Measurements from ENCODE around the gene PDE4D.

Gene PDE4D

GRCh38 chr5:59655693-59656309, 237.7 kb downstream of the PDE4D start:
- H3K4me1 ChIP-seq = peaks cover 0 to 23% (median 10%) of the 10 kb centered on the region in 4 donors
- no peak overlapping the region for H3K4me3 ChIP-seq
- intact Hi-C loops (cut with DNase I; ENCODE audit: low total_unique reads) = no loop called here
- no peak for DNase-seq
- TF ChIP-seq CTCF (IDR thresholded peaks at IDR 0.05) = no peak
- H3K27ac ChIP-seq = no peak overlapping the region
- no peaks in the 10 kb centered on the region for H3K9me3 ChIP-seq
- H3K36me3 ChIP-seq = no peaks in the 10 kb centered on the region
- no peaks in the 10 kb centered on the region for H3K27me3 ChIP-seq

- no peaks in the 10 kb centered on the region for H3K27me3 ChIP-seq
- H3K27ac ChIP-seq = no peak overlapping the region
- no peaks in the 10 kb centered on the region for H3K9me3 ChIP-seq
- intact Hi-C loops (cut with DNase I; ENCODE audit: low total_unique reads) = no loop called here
- H3K36me3 ChIP-seq = no peaks in the 10 kb centered on the region
- H3K4me3 ChIP-seq = no peak overlapping the region
- DNase-seq = no peak
- peaks cover 0 to 12% (median 2%) of the 10 kb centered on the region in 4 donors for H3K4me1 ChIP-seq
- no peak for TF ChIP-seq CTCF (IDR thresholded peaks at IDR 0.05)
Observed at GRCh38 chr5:59654691-59655090, 238.8 kb downstream of the PDE4D start.

- H3K9me3 ChIP-seq = no peaks in the 10 kb centered on the region
Observed at GRCh38 chr5:59652449-59652848, 241.1 kb downstream of the PDE4D start.

GRCh38 chr5:59648949-59649921, 244.3 kb downstream of the PDE4D start:
- no peaks in the 10 kb centered on the region for H3K36me3 ChIP-seq
- peak overlapping the region; percentile 16 to 40 for H3K27ac ChIP-seq
- no peaks in the 10 kb centered on the region for H3K9me3 ChIP-seq
- H3K27me3 ChIP-seq = no peaks in the 10 kb centered on the region
- no peak for DNase-seq
- H3K4me3 ChIP-seq = no peak overlapping the region
- intact Hi-C loops (cut with DNase I; ENCODE audit: low total_unique reads) = no loop called here
- H3K4me1 ChIP-seq = peaks cover 0 to 18% (median 9%) of the 10 kb centered on the region in 4 donors
- TF ChIP-seq CTCF (IDR thresholded peaks at IDR 0.05) = no peak

More at GRCh38 chr5:59652449-59652848, 241.1 kb downstream of the PDE4D start:
- peaks cover 0 to 25% (median 11%) of the 10 kb centered on the region in 4 donors for H3K4me1 ChIP-seq
- DNase-seq = no peak
- H3K4me3 ChIP-seq = no peak overlapping the region
- H3K27ac ChIP-seq = no peak overlapping the region
- no peak for TF ChIP-seq CTCF (IDR thresholded peaks at IDR 0.05)
- H3K27me3 ChIP-seq = no peaks in the 10 kb centered on the region
- H3K36me3 ChIP-seq = no peaks in the 10 kb centered on the region
- intact Hi-C loops (cut with DNase I; ENCODE audit: low total_unique reads) = no loop called here

GRCh38 chr5:59648038-59648831, 245.3 kb downstream of the PDE4D start:
- Histone ChIP-seq H3K9me3 (no peaks in the 10 kb centered on the region), H3K27me3 (no peaks in the 10 kb centered on the region), H3K4me3 (no peak overlapping the region), H3K27ac (peak overlapping the region; percentile 16 to 40), H3K36me3 (no peaks in the 10 kb centered on the region), H3K4me1 (peaks cover 0 to 18% (median 9%) of the 10 kb centered on the region in 4 donors)
- no peak for DNase-seq
- no peak for TF ChIP-seq CTCF (IDR thresholded peaks at IDR 0.05)
- intact Hi-C loops (cut with DNase I; ENCODE audit: low total_unique reads) = no loop called here

Data from tibial artery (tissue), 4 donors.